ENCODE data around the gene LARP4.
"Not testable (repeated sequence)": the region's sequence is repeated elsewhere in the genome, so short reads cannot be mapped to it uniquely, and the experiment has no call there.

Gene LARP4

DNA sequence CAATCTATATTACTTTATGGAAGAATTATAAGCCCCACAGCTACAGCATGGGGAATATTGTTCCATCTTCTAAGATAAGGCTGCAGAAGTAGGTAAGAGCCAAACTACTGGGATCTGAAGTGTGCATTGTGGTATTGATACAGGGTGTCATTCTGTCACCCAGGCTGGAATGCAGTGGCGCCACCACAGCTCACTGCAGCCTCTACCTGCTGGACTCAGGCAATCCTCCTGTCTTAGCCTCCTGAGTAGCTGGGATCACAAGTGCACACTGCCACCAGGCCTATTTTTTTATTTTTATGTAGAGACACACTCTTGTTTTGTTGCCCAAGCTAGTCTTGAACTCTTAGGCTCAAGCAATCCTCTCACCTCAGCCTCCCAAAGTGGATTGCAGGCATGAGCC lies 82.8 kb downstream of the LARP4 start:
- no peak for DNase-seq (ENCODE audit: low spot score)

DNA sequence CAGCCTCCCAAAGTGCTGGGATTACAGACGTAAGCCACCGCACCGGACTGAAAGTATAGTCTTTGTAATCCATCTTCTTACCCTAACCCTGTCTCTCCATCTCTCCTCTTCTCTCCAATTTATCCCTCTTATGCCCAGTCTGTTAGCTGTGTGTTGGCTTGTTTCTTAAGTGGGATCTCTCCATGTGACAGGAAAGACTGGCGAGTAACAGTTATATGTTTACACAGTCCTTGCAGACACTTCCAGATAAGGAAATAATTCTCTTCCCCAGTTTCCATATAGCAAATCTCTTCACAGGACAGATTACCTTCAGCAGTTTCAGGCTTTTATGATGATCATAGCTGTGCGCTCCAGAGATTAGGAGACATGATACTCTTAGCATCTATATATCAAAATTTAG lies 88.1 kb downstream of the LARP4 start:
- DNase-seq (ENCODE audit: low spot score): no peak

DNA sequence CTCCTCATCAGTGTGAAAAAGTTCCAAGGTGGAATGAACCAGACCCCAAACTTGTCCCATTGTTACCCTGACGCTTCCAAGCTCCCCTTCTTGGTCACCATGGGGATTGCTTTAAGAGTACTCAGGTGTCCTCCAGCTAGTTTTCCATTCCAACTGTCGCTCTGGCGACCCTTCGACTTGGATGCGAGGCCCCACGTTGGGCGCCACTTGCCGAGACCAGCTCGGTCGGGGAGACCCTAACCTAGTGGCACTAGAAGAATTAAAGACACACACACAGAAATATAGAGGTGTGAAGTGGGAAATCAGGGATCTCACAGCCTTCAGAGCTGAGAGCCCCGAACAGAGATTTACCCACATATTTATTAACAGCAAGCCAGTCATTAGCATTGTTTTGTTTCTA lies 97.4 kb downstream of the LARP4 start:
- not testable (repeated sequence) for DNase-seq (ENCODE audit: low spot score)

DNA sequence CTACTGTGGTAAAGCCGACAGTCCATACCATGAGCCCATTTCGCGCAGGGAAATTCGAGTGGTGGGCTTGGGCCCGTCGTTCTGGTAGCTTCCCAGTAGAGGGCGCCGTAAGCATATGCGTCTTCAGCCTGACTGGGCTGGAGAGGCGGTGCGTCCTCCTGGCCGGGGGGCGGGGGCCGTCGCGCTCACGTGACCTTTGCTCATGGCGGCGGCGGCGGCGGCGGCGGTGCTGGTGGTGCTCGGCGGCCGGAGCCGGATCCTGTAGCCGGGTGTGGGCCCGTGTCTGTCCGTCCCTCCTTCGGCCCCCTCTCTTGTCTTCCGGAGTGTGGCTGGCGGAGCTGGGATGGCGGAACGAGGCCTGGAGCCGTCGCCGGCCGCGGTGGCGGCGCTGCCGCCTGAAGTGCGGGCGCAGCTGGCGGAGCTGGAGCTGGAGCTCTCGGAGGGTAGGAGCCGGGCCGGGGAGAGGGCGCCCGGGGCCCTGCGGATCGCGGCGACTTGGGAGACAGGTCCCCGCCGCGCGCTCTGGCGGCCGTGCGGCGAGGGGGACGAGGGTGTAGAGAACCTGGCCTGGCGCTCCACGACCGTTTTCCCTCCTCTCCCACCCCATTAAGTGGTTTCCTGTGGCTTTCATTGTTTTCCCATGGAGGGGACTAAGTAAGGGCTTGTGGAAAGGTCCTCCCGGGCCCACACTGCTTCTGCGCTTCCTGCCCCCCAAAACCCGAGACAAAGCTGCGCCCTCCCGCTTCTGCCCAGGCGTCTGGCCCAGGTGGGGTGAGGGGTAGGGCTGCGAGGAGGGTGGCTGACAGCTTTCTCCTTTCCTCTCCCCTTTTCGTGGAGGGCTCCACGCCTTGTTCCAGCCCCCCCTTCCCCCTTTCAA lies 104.4 kb downstream of the LARP4 start, which contains the start of gene DIP2B:
Gene DIP2B (plus strand): TSS at position 188 of the 877 bp plus-strand sequence. CDS start 156 bp downstream, at position 344.
- DNase-seq (ENCODE audit: low spot score): peak; percentile 92

DNA sequence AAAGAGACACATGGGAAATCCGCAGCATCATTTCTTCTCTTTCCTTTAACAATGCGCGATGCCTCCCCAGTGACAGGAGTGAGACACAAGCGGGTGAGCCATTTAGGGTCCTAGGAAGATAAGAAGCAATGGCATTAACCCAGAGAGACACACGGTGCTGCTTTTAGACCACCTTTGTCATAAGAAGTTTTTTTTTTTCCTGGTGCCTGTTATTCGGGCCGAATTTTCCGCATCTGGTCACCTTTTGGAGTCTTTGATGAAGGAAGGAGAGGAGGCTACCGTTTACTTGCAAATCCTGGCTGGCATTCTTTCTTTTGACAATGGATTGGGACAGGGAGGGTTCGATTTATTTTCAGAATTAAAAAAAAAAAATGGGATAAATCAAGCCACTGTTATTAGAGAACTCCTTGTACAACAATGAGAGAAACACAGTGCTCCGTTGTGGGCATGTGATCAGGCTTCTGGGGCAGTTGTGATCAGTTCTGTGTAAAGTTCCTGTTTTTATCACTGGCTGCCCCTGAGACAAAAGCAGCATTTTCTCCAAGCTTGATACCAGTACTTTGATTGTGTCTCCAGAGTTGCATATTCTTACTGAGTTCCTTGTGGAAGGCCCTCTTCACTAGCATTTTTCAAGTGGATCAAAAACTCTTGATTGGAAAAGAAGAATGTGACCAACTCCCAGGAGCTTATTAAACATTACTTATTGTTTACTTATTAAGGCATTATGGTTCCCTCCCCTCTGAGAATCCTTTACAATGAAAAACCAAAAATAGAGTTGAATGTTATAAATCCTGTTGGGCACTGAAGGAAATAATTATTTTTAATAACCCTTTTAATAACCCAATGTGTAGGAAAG lies 105.2 kb downstream of the LARP4 start:
- DNase-seq (ENCODE audit: low spot score): peak; percentile 64

DNA sequence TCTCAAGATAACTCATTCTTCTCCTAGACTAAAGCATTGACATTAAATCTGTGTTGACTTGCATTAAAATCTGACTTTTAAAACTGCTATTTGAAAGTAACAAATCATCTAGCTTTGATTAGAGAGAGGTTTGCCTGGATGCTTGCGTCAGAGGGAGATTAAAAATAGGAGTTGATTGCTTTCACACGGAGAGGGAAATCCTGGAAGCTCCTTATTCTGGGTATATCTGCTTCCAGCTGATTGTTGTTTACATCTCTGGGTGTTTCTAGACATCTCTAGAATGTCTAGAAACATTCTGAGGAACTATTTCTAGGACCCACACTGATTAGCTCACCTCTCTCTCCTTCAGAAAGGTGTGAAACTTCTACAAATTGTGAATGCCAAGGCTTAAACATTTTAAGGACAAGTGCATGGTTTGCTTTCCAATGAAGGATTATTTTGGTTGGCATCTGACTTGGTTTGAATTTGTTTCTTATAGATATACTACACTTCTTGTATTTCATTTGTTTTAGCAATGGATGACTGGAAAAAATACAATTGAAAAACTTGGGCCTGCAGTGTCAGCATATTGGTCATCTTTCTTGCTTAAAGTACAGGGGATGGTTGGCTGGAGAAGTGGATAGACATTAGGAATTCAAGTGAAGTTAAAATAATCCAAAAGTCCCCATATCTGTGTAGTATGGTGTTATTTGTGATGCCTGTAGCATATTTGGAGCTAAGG lies 106.2 kb downstream of the LARP4 start:
- peak; percentile 59 for DNase-seq (ENCODE audit: low spot score)

DNA sequence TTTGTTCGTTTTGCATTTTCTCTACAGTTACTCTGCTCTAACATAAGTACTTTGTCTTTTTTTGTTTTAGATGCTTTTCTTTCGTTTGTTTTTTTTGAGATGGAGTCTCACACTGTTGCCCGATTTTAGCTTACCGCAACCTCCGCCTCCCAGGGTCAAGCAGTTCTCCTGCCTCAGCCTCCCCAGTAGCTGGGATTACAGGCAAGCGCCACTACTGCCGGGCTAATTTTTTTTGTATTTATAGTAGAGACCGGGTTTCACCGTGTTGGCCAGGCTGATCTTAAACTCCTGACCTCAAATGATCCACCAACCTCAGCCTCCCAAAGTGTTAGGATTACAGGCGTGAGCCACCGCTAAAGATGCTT lies 106.8 kb downstream of the LARP4 start:
- DNase-seq (ENCODE audit: low spot score): no peak

DNA sequence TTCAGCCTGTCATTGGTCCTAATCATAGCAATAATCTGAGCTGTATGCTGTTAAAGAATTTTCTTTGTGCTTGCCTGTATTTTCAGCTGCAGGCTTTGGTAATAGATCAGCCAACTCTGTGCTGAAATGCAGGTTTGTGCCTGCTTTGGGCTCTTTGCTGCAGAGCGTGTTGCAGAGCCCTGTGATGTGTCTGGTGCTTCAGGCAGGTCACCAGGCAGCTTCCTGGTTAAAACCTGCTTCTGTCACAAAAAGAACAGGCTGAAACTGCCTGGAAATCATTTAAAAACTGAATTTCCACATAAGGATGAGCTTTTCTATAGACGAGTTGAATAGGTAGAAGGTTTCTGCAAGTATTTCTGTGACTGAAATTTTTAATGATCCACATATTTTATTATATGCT lies 107.2 kb downstream of the LARP4 start:
- peak; percentile 73 for DNase-seq (ENCODE audit: low spot score)

DNA sequence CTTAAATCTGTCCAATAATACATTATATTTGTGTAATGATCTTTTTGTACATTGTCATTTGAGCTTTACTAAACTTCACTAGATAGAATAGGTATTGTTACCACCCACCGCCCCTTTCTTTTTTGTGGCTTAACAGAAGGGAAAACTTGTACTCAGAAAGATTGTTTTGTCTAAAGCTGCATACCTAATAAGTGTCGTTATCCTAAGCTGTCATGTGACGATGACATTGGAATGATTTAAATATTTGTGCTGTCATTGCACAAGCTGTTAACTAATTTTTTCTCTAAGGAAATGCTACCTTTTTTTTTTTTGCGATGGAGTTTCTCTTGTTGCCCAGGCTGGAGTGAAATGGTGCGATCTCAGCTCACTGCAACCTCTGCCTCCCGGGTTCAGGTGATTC lies 107.7 kb downstream of the LARP4 start:
- DNase-seq (ENCODE audit: low spot score): no peak

DNA sequence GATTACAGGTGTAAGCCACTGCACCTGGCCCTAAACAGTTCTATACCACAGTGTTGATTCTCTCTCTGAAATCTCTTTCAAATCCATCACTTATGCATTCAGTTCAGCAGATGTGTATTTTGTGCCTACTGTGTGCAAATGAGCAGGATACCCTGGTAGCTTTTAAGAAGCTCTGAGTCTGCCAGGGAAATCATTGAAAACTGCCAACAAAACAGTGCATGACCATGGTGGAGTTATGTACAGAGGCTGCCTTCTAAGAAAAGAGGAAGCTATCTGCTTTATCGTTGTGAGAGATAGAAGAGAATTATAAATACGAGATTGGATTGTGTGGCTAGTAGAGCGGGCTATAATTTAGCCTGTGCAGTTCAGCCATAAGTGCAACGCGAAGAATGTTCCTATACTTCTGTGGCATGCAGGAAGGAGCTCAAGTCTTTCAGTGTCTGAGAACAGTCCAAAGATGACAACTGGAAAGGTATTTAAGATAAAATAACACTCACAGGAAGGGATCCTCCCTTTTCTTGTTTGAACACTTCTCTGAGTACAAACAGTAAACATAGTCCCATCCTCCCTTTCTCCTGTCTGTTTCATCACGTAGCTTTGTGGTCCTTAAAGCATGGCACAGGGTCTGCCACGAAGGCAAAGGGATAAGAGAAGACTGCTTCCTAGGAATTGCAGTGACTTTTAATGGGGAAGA lies 108.4 kb downstream of the LARP4 start:
- DNase-seq (ENCODE audit: low spot score): no peak

DNA sequence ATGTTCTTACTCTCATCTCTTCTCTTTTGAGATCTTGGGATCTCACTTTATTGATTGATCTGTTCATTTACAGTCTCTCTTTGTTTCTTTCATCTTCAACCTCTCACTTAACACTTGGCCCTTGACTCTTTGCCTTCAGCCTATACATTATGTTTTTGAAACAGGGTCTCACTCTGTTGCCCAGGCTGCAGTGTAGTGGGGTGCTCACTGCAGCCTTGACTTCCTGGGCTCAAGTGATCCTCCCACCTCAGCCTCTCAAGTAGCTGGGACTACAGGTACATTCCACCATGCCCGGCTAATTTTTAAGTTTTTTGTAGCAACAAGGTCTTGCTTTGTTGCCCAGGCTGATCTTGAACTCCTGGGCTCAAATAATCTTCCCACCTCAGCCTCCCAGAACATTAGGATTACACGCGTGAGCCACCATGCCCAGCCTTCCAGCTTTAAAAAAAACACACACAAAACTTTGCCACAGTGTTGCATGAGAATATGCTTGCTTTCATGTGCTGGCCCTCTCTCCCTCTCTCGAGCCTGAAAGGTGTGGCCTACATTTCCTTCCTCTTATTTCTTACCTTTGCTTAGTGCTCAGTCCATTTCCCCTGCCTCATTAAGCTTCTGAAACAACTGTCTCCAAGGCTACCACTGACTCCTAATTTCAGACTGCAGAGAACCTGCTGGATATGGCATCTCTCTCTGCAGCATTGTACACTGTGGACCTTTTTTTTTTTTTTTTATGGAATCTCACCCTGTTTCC lies 114.0 kb downstream of the LARP4 start:
- no peak for DNase-seq (ENCODE audit: low spot score)

DNA sequence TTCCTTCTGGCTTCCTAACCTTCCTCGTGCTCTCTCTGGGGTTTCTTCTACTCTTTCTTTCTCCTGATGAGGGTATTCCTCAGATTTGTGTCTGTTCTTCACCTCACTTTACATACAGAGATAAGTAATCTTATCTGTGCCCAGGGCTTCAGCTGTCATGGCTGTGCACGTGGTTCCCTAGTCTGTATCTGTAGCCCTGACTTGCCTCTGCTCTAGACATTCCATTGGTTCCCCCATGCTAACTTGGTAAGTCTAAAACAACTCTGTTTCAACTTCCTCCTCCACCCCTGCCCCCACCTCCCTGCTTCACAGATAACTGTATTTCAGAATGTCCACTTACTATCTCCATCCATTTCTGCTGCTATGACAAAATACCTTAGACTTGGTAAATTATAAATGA lies 114.9 kb downstream of the LARP4 start:
- no peak for DNase-seq (ENCODE audit: low spot score)

DNA sequence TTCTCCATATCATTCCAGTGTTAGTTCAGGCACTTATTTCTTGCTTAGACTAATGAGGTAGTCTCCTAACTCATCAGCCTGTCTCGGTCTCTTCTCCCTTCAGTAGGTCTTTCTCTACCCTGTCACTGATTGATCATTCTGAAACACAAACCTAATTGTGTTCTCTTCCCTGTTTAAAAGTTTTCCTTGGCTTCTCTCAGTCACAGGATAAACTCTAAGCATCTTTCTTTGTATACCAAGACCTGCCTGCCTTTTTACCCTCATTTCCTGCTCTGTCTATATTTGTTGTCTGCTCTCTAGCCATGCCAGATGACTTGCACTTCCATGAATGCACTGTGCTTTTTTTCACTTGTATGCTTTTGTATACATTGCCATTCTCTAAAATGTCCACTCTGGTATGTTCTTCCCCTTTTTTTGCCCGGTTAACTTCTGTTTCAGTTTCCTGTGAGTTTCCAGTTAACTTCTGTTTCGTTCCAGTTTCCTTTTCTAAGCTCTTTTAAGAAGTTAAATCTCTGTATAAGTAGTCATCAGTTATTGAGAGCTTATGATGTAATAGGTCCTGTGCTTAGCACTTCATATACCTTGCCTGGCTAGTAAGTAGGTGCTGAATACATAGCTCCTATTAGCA lies 116.8 kb downstream of the LARP4 start:
- DNase-seq (ENCODE audit: low spot score): no peak

DNA sequence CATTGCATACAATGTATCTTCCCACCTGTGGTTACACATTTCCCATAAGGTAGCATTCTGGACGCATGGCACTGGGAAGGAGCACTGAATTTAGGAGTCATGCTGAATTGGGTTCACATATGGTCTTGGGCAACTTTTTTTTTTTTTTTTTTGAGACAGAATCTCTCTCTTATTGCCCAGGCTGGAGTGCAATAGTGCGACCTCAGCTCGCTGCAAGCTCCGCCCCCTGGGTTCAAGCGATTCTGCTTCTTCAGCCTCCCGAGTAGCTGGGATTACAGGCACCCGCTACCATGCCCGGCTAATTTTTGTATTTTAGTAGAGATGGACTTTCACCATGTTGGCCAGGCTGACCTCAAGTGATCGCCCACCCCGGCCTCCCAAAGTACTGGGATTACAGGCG lies 117.4 kb downstream of the LARP4 start:
- no peak for DNase-seq (ENCODE audit: low spot score)

DNA sequence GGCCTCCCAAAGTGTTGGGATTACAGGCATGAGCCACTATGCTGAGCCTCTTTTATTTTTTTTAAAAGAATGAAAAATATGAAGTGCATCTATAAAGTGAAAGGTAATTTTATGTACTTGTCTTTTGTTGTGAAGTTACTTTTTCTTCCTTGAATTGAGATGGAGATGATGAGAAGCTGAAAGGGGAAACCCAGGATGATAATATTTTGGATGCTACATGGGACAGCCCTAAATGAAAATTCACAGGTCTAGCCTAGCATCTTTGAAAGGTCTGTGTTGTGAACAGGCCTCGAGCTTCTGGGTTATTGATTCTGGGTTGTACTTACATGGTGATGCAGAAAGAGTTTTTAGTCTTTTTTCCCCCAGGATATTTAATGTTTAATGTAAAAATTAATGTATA lies 118.7 kb downstream of the LARP4 start:
- no peak for DNase-seq (ENCODE audit: low spot score)

DNA sequence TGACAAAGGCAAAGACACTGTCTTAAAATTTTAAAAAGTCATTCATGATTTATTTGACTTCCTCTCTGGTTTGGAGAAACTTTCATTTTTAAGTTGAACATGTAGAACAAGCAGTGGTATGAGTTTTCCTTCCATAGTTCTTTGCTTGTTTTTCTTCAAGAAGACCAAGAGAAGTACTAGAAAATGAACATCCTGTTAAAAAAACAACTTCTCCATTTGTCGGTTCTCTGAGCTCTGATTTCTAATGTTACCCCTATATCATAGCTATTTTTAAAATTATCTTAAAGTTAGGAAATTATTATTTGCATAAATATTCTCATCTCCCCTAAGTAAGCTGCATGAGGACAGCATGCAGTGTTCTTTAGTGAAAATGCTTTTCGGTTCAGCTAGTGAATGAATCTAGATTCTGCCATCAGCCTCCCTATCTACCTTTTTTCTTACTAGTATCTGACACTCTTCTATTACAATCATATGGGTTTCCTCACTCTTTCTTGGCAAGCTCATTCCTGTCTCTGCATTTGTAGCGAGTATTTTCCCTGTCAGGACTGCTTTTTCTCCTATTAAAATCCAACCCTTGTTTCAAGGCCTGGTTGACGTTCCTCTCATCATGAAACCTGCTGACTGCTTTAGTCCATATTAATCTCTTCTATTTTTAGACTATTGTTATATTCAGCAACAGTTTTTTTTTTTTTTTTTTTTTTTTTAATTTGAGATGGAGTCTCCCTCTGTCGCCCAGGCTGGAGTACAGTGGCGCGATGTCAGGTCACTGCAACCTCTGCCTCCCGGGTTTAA lies 119.9 kb downstream of the LARP4 start:
- peak; percentile 84 for DNase-seq (ENCODE audit: low spot score)

DNA sequence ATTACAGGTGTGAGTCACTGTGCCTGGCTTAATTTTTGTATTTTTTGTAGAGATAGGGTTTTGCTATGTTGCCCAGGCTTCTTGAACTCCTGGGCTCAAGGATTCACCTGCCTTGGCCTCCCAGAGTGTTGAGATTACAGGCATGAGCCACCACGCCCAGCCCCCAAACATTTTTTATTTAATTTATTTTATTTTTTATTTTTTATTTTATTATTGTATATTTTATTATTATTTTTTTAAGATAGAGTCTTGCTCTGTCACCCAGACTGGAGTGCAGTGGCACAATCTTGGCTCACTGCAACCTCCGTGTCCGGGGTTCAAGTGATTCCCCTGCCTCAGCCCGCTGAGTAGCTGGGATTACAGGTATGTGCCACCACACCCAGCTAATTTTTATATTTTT lies 121.1 kb downstream of the LARP4 start:
- DNase-seq (ENCODE audit: low spot score): not testable (repeated sequence)

DNA sequence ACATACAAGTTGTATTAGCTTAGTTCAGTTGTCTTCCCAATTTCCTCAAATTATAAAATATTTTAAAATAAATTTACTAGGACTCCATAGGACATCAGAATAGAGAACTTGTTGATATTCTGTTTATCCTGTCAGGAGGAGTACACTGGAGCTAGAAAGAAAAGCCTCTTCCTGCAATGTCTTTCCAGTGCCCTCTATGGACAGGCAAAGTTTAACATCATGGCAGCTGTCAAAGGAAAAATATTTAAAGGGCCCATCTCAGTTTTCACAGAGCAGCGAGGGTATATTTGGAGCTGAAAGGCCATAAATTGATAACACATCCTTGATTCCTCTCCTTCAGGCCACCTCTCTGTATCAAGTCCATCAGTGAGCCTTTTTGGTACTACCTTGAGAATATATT lies 123.1 kb downstream of the LARP4 start:
- DNase-seq (ENCODE audit: low spot score): no peak

DNA sequence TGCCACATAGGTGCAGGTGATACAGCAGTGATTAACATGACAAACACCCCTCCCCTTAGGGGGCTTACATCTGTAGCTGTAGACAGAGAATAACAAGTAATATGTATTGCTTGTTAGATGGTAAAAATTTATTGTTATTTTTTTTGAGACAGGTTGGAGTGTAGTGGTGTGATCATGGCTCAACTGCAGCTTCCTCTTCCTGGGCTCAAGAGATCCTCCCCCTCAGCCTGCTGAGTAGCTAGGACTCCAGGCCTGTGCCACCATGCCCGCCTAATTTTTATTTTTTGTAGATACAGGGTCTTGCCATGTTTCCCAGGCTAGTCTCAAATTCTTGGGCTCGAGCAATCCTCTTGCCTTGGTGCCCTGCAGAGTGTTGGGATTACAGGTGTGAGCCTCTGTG lies 123.9 kb downstream of the LARP4 start:
- no peak for DNase-seq (ENCODE audit: low spot score)

DNA sequence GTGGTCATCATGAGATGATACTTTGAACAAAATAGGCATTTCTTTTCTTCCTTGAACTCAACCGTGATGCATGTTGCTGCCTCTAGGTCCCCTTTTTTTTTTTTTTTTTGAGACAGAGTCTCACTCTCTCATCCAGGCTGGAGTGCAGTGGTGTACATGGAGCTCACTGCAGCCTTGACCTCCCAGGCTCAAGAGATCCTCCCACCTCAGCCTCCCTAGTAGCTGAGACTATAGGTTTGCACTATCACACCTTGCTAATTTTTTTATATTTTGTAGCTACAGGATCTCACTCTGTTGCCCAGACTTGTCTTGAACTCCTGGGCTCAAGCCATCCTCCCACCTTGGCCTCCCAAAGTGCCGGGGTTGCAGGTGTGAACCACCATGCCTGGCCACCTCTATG lies 124.7 kb downstream of the LARP4 start:
- no peak for DNase-seq (ENCODE audit: low spot score)

All from cerebellar cortex (tissue), 1 donor.